CD4-positive, alpha-beta T cell treated with Interleukin-4 for 4 hours (primary cell): ENCODE data around the gene HCN2.
A peak's percentile ranks its signal among the peaks of the same experiment; 100 is the strongest.

Experiments used
- DNase-seq: peaks from one replicate; pipeline ENCODE4 v3.0.0-alpha.2; 2020

The HCN2 gene

GRCh38 chr19:658916-659839 is 69.5 kb downstream of the HCN2 start:
- DNase-seq: peak; percentile 76

GRCh38 chr19:660793-661426 is 71.2 kb downstream of the HCN2 start:
- no peak for DNase-seq

- DNase-seq: peak; percentile 75
Measured at GRCh38 chr19:661427-662196, 71.9 kb downstream of the HCN2 start.

GRCh38 chr19:662207-662961 is 72.7 kb downstream of the HCN2 start:
- peak; percentile 74 for DNase-seq

GRCh38 chr19:662962-663681 is 73.4 kb downstream of the HCN2 start, which contains the start of gene RNF126:
Gene RNF126, minus strand, starts transcription at chr19:663214. Its CDS starts 93 bp downstream, at chr19:663121.
- DNase-seq: peak; percentile 93

GRCh38 chr19:663682-664117 is 74.0 kb downstream of the HCN2 start:
- DNase-seq: no peak

- peak; percentile 80 for DNase-seq
Measured at GRCh38 chr19:664913-665443, 75.3 kb downstream of the HCN2 start.
